GM15510 (cell line): ENCODE results near the gene KIRREL3.

Experiments used
- POLR2A ChIP-seq: IDR thresholded peaks from 3 replicates; pipeline ENCODE4 v1.6.1; 2011; ENCODE audit warnings: borderline replicate concordance; ENCODE audit not compliant: insufficient read length; ENCODE audit errors: extremely low read depth

Gene KIRREL3

GRCh38 chr11:126832387-126832786, 168.2 kb downstream of the KIRREL3 start:
- no peak for TF ChIP-seq POLR2A

GRCh38 chr11:126830216-126830806, 170.3 kb downstream of the KIRREL3 start:
- TF ChIP-seq POLR2A, result no peak

- TF ChIP-seq POLR2A, result no peak
Observed at GRCh38 chr11:126829716-126830115, 170.9 kb downstream of the KIRREL3 start.

- TF ChIP-seq POLR2A, result no peak
Observed at GRCh38 chr11:126824035-126824607, 176.4 kb downstream of the KIRREL3 start.

GRCh38 chr11:126823274-126823673, 177.3 kb downstream of the KIRREL3 start:
- TF ChIP-seq POLR2A, result no peak

- no peak for TF ChIP-seq POLR2A
Observed at GRCh38 chr11:126821827-126822226, 178.7 kb downstream of the KIRREL3 start.

GRCh38 chr11:126819194-126819593, 181.4 kb downstream of the KIRREL3 start:
- TF ChIP-seq POLR2A, result no peak

GRCh38 chr11:126817523-126818450, 182.8 kb downstream of the KIRREL3 start:
- TF ChIP-seq POLR2A, result no peak

GRCh38 chr11:126817096-126817495, 183.5 kb downstream of the KIRREL3 start:
- no peak for TF ChIP-seq POLR2A

- no peak for TF ChIP-seq POLR2A
Observed at GRCh38 chr11:126816645-126817044, 183.9 kb downstream of the KIRREL3 start.

GRCh38 chr11:126815111-126815510, 185.5 kb downstream of the KIRREL3 start:
- no peak for TF ChIP-seq POLR2A

- no peak for TF ChIP-seq POLR2A
Observed at GRCh38 chr11:126810776-126811175, 189.8 kb downstream of the KIRREL3 start.

GRCh38 chr11:126809514-126810289, 190.9 kb downstream of the KIRREL3 start:
- TF ChIP-seq POLR2A, result no peak

GRCh38 chr11:126808836-126809235, 191.7 kb downstream of the KIRREL3 start:
- TF ChIP-seq POLR2A, result no peak

- no peak for TF ChIP-seq POLR2A
Observed at GRCh38 chr11:126808296-126808695, 192.3 kb downstream of the KIRREL3 start.
